ENCODE data around the gene PPIL1.

The PPIL1 gene

DNA sequence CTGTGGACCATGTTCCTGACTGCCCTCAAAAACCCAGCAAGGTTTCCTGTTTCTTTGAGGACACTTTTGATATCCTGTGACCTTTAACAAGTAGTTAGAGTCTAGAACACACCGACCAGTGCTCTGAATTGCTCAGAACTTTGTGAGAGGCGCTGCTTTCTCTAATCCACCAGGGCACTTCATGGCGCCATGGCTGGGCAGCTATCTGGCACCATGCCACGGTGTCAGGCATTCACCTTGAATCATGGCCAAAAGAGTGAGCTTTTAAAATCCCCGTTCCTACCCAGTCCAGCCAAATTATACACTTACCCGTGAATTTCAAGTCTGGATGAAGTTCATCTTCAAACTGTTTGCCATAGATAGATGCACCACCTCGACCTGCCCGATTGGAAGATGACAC lies 18.3 kb downstream of the PPIL1 start:
- DNase-seq (ENCODE audit: low read depth): no peak
- TF ChIP-seq, protein P1, sequence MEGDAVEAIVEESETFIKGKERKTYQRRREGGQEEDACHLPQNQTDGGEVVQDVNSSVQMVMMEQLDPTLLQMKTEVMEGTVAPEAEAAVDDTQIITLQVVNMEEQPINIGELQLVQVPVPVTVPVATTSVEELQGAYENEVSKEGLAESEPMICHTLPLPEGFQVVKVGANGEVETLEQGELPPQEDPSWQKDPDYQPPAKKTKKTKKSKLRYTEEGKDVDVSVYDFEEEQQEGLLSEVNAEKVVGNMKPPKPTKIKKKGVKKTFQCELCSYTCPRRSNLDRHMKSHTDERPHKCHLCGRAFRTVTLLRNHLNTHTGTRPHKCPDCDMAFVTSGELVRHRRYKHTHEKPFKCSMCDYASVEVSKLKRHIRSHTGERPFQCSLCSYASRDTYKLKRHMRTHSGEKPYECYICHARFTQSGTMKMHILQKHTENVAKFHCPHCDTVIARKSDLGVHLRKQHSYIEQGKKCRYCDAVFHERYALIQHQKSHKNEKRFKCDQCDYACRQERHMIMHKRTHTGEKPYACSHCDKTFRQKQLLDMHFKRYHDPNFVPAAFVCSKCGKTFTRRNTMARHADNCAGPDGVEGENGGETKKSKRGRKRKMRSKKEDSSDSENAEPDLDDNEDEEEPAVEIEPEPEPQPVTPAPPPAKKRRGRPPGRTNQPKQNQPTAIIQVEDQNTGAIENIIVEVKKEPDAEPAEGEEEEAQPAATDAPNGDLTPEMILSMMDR (conservative IDR thresholded peaks at IDR 0.05; ENCODE audit: control insufficient read depth, insufficient read depth, low read depth, low read length): no peak
- no peak overlapping the region for H3K4me3 ChIP-seq (ENCODE audit: control insufficient read depth, low read depth, low read length)

DNA sequence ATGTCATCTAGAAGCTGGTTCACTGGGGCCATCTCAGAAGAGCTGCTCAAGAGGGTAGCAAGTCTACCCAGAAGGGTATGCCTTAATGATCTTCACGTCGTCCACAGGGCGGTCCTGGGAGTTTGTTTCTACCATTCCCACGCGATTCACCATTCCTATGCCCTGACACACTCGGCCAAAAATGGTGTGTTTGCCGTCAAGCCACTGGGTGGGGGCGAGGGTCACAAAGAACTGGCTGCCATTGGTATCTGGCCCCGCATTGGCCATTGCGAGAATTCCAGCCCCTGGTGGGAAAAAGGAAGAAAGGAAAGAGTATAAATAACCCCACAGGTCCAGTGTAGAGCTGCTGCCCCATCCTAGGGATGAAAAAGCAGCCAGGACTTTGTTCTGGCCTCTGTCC lies 18.9 kb downstream of the PPIL1 start:
- no peak for DNase-seq (ENCODE audit: low read depth)
- H3K4me3 ChIP-seq (ENCODE audit: control insufficient read depth, low read depth, low read length): no peak overlapping the region
- TF ChIP-seq, protein P1 (conservative IDR thresholded peaks at IDR 0.05; ENCODE audit: control insufficient read depth, insufficient read depth, low read depth, low read length): no peak

DNA sequence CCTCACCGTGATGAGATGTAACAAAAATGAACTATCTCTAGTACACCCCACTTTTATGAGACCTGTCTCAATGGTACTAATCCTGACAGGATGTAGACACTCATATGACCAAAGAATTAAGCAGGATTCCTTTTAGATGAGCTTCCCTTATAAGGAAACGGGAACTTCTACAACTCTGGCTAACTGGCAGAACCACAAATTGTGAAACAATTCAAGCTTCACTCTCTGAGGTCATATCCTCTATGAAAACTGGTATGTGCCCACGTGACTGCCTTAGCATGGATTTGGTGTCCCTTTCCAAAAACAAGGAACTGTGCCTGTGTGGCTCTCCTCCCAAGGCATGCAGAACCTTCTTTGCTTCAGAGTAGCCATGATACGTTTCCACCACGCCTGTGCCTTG lies 21.3 kb downstream of the PPIL1 start:
- no peak overlapping the region for H3K4me3 ChIP-seq (ENCODE audit: control insufficient read depth, low read depth, low read length)
- DNase-seq (ENCODE audit: low read depth): peak; percentile 91
- TF ChIP-seq, protein P1 (conservative IDR thresholded peaks at IDR 0.05; ENCODE audit: control insufficient read depth, insufficient read depth, low read depth, low read length): no peak

DNA sequence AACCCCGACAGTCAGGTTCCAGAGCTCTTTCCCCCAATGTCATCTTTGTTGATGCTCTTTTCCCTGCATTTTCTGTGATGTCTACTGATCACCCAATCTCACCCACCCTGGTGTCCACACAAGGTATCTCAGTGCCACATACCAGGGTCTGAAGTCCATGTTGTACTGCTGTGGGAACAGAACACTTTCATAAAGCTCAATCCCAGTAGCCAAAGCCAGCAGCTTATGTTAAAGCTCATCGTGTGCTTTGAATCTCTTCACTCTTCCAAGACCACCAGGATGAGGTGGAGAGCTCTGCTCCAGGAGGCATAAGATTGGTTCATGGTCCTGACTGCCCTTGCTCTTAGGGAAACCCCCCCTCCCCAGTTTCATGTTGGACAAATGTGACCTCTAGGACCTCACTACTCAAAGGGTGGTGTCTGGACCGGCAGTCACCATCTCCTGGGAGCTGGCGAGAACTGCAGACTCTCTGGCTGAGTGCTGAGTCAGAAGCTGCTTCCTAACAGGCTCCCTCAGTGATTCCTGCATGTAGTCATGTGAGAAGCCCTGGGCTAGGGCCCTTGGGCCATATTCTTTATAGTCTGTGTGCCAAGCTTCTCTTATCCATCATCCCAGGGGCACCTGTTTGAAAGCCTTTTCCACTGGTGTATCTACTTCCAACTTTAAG lies 22.0 kb downstream of the PPIL1 start:
- no peak overlapping the region for H3K4me3 ChIP-seq (ENCODE audit: control insufficient read depth, low read depth, low read length)
- TF ChIP-seq, protein P1 (conservative IDR thresholded peaks at IDR 0.05; ENCODE audit: control insufficient read depth, insufficient read depth, low read depth, low read length): peak; percentile 20
- DNase-seq (ENCODE audit: low read depth): peak; percentile 86

DNA sequence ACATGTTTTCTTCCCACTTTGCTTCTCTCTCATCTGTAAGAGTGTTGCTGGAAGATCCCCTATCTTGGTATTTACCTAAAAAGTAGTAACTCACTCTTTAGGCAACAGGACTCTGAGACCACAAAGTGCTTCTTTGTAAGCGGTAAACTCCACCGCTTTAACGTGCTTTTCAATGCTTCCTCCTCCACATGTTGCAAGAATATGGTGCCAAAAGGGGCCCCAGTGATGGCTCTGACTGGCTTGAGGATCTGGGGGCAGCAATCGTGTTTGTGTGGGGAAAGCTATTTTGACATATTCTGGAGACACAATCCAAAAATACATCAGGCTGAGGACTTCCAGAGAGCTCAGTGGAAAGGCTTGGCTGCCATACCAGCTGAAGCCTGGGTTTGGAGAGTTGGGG lies 23.0 kb downstream of the PPIL1 start:
- TF ChIP-seq, protein P1 (conservative IDR thresholded peaks at IDR 0.05; ENCODE audit: control insufficient read depth, insufficient read depth, low read depth, low read length): no peak

DNA sequence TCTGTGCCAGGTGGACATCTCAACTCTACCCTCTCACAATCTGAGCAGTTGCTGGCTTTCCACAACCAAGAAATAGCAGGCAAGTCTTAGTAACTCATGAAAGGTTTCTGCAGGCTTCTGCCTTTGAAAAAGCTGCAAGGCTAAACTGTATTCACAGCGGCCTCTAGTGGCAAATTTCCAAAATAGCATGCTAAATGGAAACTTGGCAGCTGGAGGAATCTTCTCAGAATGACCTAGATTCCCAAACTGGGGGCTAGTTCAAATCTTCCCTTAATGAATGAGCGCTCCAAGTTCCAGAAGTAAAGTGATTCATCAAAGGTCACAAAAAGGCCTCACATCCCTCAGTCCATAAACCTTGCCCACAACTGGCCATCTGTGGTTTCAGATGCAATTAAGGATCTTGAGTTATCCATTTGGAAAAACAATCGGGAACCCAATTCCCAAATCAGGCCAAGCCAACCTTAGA lies 23.4 kb downstream of the PPIL1 start:
- TF ChIP-seq, protein P1 (conservative IDR thresholded peaks at IDR 0.05; ENCODE audit: control insufficient read depth, insufficient read depth, low read depth, low read length): peak; percentile 83
- DNase-seq (ENCODE audit: low read depth): peak; percentile 95
- H3K4me3 ChIP-seq (ENCODE audit: control insufficient read depth, low read depth, low read length): no peak overlapping the region

More for the DNA sequence above, 23.0 kb downstream of the PPIL1 start:
- H3K4me3 ChIP-seq (ENCODE audit: control insufficient read depth, low read depth, low read length): no peak overlapping the region
- DNase-seq (ENCODE audit: low read depth): no peak
